ENCODE data around the gene CFLAR.

DNA sequence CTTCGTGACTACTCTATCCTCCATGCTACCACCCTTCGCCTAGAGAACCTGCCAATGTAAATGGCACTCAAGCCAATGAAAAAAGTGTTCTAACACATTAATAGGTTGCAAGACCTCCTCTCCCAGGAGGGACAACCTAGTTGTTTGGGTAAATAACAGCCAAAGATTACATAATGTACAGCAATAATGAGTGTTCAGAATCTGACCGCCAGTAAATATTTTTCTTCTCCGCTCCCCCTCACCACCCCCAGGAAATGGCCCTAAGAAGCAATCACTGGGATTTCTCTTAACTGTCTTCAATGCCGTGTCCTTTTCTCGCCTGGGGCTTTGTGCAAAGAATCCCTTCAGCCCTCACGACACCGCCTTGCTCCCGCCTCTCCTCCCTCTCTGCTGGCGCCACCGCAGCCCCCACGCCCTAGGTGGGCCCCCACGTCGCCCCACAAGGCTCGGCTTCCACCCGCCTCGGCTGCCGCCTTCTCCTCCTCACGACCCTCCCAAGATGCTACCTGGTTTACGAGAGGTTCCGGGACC, 45.0 kb upstream of the CFLAR start:
- no peak for TF ChIP-seq POLR2A (IDR thresholded peaks at IDR 0.05)
- TF ChIP-seq, protein P1, sequence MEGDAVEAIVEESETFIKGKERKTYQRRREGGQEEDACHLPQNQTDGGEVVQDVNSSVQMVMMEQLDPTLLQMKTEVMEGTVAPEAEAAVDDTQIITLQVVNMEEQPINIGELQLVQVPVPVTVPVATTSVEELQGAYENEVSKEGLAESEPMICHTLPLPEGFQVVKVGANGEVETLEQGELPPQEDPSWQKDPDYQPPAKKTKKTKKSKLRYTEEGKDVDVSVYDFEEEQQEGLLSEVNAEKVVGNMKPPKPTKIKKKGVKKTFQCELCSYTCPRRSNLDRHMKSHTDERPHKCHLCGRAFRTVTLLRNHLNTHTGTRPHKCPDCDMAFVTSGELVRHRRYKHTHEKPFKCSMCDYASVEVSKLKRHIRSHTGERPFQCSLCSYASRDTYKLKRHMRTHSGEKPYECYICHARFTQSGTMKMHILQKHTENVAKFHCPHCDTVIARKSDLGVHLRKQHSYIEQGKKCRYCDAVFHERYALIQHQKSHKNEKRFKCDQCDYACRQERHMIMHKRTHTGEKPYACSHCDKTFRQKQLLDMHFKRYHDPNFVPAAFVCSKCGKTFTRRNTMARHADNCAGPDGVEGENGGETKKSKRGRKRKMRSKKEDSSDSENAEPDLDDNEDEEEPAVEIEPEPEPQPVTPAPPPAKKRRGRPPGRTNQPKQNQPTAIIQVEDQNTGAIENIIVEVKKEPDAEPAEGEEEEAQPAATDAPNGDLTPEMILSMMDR (IDR thresholded peaks at IDR 0.05), result no peak

All from thyroid gland (tissue), 4 donors.